ENCODE data around the gene RAB3GAP2.

GRCh38 chr1:220251272-220251671 is 21.0 kb downstream of the RAB3GAP2 start:
- TF ChIP-seq CTCF (conservative IDR thresholded peaks at IDR 0.05 in 1 of 2, IDR thresholded peaks at IDR 0.05 in 1 of 2; ENCODE audit: low read depth in 1 of 2, low read length in 2 of 2): no peak
- TF ChIP-seq EZH2 (IDR thresholded peaks at IDR 0.05; ENCODE audit: low read length, missing control alignments): no peak

Measured in fibroblast of lung (primary cell).